HPDE6-E6E7 (cell line): ENCODE results near the gene AGPAT3.
"Not testable (repeated sequence)": the region's sequence is repeated elsewhere in the genome, so short reads cannot be mapped to it uniquely, and the experiment has no call there.

Experiments used
- DNase-seq: peaks from one replicate; pipeline ENCODE4 v3.0.0; 2011; ENCODE audit warnings: missing footprints; ENCODE audit errors: extremely low spot score

Gene AGPAT3

GRCh38 chr21:43834146-43834905, 30.7 kb upstream of the AGPAT3 start:
- no peak for DNase-seq

GRCh38 chr21:43835050-43835449, 30.0 kb upstream of the AGPAT3 start:
- DNase-seq, result no peak

GRCh38 chr21:43835861-43836260, 29.2 kb upstream of the AGPAT3 start:
- DNase-seq, result no peak

- DNase-seq, result no peak
These were observed 28.4 kb upstream of the AGPAT3 start for GRCh38 chr21:43836616-43837015.

GRCh38 chr21:43840259-43840658, 24.8 kb upstream of the AGPAT3 start:
- DNase-seq, result no peak

GRCh38 chr21:43842742-43843141, 22.3 kb upstream of the AGPAT3 start:
- no peak for DNase-seq

DNA sequence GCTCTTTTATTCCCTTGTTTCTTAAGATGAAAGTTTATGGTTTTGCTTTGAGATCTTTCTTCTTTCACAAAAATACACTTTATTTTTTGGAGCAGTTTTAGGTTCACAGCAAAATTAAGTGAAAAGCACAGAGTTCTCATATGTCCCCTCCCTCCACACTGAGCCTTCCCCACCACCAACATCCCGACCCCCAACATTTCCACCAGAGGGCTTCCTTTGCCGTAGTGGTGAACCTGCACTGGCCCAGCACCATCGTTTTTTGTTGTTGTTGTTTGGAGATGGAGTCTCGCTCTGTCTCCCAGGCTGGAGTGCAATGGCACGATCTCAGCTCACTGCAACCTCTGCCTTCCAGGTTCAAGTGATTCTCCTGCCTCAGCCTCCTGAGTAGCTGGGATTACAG, 20.1 kb upstream of the AGPAT3 start:
- not testable (repeated sequence) for DNase-seq

- DNase-seq, result no peak
These were observed 19.6 kb upstream of the AGPAT3 start for GRCh38 chr21:43845386-43845785.

DNA sequence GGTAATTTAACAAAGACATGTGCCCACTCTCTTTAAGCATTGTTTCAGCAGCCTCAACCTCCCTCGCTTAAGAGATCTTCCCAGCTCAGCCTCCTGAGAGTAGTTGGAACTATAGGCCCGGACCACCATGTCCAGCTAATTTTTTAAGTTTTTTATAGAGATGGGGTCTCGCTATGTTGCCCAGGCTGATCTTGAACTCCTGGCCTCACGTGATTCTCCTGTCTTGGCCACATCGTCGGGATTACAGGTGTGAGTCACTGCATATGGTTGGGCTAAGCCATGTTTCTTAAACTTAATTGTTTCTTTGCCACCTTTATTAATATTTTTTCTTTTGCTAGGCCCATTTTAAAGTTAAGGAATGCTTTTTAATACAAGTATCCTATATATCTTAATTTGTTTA, 18.6 kb upstream of the AGPAT3 start:
- no peak for DNase-seq

DNA sequence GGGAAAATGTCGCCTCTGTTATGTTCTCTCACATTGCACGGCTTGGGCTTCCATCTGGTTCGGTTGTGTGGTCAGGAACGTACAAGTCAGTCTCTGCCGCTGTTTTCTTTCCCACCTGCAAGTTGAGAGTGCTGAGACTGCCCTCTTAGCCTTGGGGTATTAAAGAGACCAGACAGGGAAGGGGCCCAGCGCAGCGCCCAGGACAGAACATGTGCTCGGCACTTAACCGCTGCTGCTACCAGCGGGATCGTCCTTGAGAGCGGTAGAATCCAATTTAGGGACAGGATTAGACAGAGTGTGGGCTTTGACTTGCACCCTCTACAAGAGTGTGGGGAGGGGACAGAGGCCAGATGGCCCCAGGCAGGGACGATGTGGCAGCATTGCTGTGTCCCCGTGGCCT, 17.7 kb upstream of the AGPAT3 start:
- DNase-seq, result no peak

DNA sequence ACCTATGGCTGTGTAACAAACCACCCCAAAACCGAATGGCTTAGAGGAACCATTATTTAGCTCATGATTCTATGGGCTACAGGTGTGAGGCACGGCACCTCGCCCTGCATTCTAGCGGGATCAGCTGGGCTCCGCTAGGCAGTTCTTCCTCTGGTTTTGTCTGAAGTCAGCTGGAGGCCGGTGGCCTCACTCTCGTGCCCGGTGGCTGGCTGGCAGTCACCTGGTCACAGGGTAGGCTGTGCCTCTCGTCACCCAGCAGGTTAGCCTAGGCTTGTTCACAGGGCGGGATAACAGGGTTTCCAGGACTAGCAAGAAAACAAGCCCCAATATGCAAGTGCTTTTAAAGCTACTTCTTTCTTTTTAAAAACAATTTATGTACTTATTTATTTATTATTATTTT, 16.3 kb upstream of the AGPAT3 start:
- DNase-seq, result no peak

DNA sequence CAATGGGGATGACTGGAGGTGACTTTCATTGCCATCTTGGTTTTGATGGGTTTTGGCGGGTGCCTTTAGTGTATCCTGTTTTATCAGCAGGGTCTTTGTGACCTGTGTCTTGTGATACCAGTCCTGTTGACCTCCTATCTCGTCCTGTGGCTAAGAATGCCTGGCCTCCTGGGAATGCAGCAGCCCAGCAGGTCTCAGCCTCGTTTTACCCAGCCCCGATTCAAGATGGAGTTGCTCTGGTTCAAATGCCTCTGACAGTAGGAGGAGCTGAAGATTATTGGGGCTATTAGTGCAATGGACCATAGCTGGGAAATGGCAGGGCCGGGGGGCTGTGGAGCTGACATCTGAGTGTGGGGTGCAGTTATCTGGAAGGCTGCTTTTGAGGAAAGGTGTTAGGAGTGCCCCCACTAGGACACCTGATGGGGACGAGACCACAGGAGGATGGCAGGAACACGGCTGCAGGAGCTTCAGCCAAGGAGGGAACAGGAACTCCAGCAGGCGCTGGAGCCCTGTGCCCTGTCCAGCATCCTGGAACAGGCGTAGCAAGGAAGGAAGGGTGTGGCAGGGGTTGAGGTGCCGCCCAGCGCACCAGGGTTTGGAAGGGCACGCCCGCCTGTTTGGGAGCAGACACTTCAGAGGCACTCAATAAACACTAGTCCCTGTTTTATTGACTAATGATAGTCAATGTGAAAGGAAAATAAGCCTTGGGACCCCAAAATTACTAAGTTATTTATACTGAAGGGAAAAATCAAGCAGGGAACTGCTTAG, 15.3 kb upstream of the AGPAT3 start:
- no peak for DNase-seq

- DNase-seq, result no peak
These were observed 14.2 kb upstream of the AGPAT3 start for GRCh38 chr21:43850728-43851295.

DNA sequence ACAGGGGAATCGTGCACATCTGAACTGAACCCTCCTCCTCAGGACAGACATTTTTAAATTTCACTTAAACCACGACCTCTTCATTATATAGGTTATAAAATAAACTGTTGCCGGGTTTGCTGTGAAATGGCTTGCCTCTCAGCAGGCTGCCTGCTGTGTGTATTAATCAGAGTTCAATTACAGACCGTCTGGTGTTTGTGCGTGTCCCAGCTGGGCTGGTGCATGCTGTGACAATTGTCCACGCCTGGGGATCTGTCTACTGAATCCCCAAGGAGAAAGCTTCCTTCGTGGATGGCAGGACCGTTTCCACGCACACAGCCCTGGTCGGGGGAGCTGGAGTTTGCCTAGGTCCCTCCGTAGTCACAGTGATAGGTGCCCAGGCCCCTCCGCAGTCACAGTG, 13.4 kb upstream of the AGPAT3 start:
- no peak for DNase-seq

DNA sequence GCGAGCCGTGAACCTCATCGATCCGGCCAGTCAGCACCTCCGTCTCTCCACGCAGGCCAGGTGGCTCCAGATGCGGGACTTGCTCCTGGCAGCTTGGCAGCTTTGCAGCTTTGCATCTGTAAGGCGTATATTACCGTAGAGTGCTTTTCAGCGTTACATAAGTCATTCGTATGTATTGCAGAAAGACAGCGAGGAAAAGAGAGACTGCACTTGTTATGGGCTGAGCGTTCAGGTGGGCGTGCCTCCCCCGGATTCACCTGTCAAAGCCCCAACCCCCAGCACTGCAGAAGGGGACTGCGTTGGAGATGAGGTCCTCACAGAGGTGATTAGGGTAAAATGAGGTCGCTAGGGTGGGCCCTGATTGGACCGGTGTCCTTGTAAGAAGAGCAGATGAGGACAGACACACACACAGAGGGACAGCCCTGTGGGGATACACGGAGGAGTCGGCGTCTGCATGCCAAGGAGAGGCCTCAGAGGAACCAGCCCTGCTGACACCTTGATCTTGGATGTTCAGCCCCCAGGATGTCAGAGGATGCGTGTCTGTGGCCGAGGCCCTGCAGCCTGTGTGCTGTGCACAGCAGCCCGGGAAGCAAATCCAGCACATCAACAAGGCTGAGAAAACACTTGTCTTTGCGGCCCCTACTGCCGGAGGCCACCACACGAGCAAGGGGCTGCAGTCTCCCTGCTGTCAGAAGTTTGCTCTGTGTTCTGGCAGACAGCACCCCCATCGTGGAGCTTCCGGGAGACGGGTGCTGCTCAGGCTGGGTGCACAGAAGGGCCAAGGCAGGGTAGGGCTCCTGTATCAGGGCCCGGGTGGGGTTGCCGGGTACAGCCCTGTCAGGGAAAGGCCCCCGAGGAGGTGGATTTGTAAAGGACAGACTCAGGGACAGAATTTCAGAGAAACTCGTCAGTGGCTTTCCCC, 10.9 kb upstream of the AGPAT3 start:
- no peak for DNase-seq

DNA sequence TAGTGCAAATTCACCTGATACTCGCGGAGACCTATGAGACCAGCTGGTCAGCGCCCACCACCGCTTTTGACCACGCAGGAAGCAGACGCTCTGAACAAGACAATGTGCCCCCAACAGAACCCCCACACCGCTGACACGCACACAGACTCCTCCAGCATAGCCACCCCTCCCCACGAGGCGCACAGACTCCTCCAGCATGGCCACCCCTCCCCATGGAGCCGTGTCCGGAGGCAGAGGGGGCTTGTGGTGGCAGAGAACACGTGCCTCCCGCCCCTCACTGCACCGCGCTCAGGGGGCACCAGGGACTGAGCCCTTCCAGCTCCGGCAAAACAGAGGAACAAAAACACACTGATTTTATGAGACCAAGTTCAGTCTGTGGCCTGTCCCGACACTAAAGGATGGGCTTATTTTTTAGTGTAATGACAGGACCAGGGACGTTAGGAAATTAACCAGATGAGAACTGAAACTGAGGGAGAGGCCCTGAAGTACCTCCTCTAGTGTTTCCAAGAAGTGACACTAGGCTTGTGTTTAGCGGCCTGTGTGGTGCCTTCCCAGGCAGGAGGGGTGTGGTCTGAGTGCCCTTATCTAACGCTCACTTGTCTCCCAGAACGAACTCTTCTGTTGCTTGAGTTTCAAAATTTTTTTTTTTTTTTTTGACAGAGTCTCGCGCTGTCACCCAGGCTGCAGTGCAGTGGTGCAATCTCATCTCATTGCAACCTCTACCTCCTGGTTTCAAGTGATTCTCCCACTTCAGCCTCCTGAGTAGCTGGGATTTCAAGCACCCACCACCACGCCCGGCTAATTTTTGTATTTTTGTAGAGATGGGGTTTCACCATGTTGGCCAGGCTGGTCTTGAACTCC, 10.0 kb upstream of the AGPAT3 start:
- no peak for DNase-seq

- DNase-seq, result no peak
These were observed 9.1 kb upstream of the AGPAT3 start for GRCh38 chr21:43855955-43856354.

- DNase-seq, result no peak
These were observed 6.0 kb upstream of the AGPAT3 start for GRCh38 chr21:43858806-43859648.

GRCh38 chr21:43859747-43860214, 5.2 kb upstream of the AGPAT3 start:
- no peak for DNase-seq

DNA sequence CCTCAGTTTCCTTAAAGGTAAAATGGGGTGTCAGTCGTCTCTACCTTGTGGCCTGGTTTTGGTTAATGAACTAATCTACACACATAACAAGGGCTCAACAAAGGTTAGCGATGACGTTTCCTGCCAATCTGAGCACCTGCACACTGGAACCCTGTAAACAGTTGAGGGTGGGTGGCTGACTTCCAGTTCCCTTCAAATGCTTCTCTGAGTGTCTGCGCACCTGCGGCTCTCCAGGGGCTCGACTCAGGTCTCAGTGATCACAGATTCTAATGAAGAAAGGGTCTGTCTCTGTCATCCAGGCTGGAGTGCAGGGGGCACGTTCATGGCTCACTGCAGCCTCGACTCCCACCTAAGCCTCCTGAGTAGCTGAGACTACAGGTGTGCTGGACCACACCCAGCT, 3.3 kb upstream of the AGPAT3 start:
- DNase-seq, result no peak
